ENCODE data around the gene CASK.

Gene CASK

GRCh38 chrX:41862562-41863184 lies 60.7 kb downstream of the CASK start:
- H3K4me3 ChIP-seq (ENCODE audit: low read depth, low read length) = no peak overlapping the region
- no peak for TF ChIP-seq CTCF (IDR thresholded peaks at IDR 0.05; ENCODE audit: low read depth, low read length, missing control alignments)
- no peak for DNase-seq (ENCODE audit: low read depth)
- in situ Hi-C loops (cut with HindIII; ENCODE audit: low sequenced_read_pairs) = no loop called here

DNA sequence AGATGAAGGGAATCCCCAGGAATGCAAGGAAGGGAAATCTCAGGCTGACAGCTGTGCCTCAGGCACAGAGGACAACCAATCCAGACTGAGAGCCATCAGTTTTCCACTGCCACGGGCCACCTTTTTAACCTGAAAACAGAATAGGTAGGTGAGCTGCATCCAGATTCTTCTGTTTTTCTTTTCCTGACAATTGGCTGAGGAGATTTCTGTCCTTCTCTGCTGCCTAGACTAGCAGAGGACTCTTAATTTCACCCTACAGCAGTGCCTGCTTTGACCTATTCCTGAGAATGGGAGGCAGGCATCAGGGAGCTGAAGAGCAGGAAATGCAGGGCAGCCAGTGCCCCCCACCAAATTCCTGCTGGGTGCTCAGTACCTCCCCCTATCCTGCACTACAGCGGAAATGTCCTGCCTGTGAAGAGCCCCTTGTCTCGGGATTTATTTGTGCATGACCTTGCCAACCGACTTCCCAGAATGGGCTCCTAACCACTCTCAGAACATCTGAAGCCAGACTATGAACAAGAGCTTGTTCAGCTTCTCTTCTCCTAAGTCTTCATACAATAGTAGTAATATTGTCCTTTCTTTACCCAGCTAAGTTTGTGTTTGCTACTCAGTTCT lies 65.1 kb downstream of the CASK start:
- in situ Hi-C loops (cut with HindIII; ENCODE audit: low sequenced_read_pairs) = no loop called here
- DNase-seq (ENCODE audit: low read depth) = no peak
- TF ChIP-seq CTCF (IDR thresholded peaks at IDR 0.05; ENCODE audit: low read depth, low read length, missing control alignments) = no peak
- H3K4me3 ChIP-seq (ENCODE audit: low read depth, low read length) = no peak overlapping the region

DNA sequence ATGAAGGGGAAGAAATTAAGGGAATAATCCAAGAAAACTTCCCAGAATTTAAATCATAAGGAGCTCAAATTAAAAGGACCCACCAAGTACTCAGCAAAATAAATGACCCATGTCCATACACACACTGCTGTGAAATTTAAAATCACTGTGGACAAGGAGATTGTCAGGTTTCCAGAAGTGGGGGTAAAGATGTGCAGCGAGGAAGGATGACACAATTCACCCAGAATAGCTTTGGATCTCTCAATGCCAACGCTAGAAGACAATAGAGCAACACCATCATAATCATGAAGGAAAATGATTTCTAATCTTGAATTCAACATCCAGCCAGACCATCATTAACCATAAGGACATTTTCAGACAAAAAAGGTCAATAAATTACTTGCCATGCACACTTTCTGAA lies 65.7 kb downstream of the CASK start:
- DNase-seq (ENCODE audit: low read depth) = no peak
- in situ Hi-C loops (cut with HindIII; ENCODE audit: low sequenced_read_pairs) = no loop called here
- TF ChIP-seq CTCF (IDR thresholded peaks at IDR 0.05; ENCODE audit: low read depth, low read length, missing control alignments) = no peak
- H3K4me3 ChIP-seq (ENCODE audit: low read depth, low read length) = no peak overlapping the region

DNA sequence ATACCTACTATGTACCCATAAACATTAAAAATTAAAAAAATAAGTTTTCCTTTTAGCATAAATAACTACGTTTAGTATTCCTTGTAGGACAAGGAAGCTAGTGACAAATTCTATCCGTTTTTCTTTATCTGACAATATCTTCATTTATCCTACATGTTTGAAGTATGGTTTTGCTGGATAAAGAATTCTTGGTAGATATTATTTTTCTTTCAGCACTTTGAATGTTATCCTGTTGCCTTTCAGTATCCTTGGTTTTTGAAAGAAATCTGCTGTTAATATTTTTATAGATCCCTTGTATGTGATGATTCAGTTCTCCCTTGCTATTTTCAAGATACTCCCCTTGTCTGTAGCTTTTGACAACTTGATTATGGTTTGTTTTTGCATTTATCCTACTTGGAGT lies 76.6 kb downstream of the CASK start:
- in situ Hi-C loops (cut with HindIII; ENCODE audit: low sequenced_read_pairs) = no loop called here
- no peak for TF ChIP-seq CTCF (IDR thresholded peaks at IDR 0.05; ENCODE audit: low read depth, low read length, missing control alignments)
- H3K4me3 ChIP-seq (ENCODE audit: low read depth, low read length) = no peak overlapping the region
- no peak for DNase-seq (ENCODE audit: low read depth)

DNA sequence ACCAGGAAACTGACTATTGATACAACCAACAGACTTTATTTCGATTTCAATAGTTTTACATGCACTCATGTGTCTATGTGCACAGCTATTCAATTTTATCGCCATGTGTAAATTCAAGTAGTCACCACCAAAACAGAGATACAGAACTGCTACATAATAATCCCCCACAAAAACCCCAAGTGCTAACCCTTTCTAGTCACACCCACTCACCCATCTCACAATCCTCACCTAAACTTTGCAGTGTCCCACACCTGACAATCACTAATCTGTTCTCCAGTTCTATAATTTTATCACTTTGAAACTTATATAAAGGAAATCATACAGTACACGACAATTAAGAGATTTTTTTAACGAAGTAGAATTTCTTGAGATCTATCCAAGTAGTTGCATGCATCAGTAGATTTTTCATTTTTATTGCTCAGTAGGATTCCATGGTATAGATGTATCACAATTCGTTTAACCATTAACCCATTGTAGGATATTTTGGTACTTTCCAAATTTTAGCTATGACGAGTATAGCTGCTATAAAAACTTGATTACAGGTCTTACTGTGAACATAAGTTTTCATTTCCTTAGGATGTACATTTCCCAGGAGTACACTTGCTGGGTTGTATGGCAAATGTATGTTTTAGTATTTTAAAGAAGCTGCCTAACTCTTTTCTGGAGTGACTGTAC lies 85.9 kb downstream of the CASK start:
- TF ChIP-seq CTCF (IDR thresholded peaks at IDR 0.05; ENCODE audit: low read depth, low read length, missing control alignments) = no peak
- in situ Hi-C loops (cut with HindIII; ENCODE audit: low sequenced_read_pairs) = no loop called here
- H3K4me3 ChIP-seq (ENCODE audit: low read depth, low read length) = no peak overlapping the region
- no peak for DNase-seq (ENCODE audit: low read depth)

GRCh38 chrX:41828826-41829225 lies 94.5 kb downstream of the CASK start:
- in situ Hi-C loops (cut with HindIII; ENCODE audit: low sequenced_read_pairs) = no loop called here
- no peak for TF ChIP-seq CTCF (IDR thresholded peaks at IDR 0.05; ENCODE audit: low read depth, low read length, missing control alignments)
- no peak for DNase-seq (ENCODE audit: low read depth)
- H3K4me3 ChIP-seq (ENCODE audit: low read depth, low read length) = no peak overlapping the region

Measured in astrocyte of the cerebellum (primary cell).